ENCODE results near the gene ASB12.
"Not testable (repeated sequence)": the region's sequence is repeated elsewhere in the genome, so short reads cannot be mapped to it uniquely, and the experiment has no call there.

Gene ASB12, protein sequence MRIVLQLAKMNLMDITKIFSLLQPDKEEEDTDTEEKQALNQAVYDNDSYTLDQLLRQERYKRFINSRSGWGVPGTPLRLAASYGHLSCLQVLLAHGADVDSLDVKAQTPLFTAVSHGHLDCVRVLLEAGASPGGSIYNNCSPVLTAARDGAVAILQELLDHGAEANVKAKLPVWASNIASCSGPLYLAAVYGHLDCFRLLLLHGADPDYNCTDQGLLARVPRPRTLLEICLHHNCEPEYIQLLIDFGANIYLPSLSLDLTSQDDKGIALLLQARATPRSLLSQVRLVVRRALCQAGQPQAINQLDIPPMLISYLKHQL

DNA sequence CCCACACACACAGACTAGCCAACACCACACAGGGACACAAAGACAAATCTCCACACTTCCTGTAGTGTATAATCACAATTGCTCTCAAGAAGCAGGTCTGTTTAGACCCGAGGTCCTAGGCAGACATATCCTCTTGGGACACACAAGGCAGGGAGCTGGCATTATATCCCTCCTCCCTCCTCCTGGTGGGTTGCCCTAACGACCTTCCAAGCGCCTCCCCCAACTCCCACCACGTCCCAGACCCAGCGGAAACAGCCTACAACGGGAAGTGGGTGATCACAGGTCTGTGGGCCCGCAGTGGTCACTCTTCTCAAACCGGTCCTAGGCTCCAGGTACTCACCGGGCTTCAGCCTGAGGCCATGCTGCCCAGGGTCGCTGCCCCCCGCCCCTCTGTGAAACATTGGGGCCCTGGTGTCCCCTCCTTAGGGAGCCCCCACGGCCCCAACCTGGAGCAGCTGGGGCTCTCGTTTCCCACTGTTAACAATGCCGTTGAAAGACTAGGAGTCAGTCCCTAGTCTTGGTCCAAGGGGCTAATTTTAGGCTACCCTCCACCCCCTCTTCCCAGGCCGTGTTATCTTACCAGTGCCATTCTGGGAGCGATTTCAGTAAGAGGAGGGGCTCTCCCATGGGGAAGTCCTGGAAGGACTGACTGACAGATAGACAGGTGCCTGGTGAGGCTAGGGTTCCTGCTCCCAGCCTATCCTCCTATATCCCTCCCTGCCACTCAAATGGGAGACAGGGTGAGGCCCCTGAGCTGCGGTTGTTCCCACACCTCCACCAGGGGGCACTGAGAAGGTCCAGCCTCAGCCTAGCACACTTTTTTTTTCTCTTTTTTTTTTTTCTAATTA is at the start of gene ASB12:
Gene ASB12, minus strand, starts transcription at position 485 of the 848 bp plus-strand sequence. CDS start 4,957 bp downstream, outside the sequence.
- in situ Hi-C loops (cut with MboI; ENCODE audit: low pct_unique_long_range_greater_than_20kb, low sequenced_read_pairs, unreplicated experiment), result no loop called here
- no peak for DNase-seq (ENCODE audit: low spot score)
- TF ChIP-seq, protein P1, sequence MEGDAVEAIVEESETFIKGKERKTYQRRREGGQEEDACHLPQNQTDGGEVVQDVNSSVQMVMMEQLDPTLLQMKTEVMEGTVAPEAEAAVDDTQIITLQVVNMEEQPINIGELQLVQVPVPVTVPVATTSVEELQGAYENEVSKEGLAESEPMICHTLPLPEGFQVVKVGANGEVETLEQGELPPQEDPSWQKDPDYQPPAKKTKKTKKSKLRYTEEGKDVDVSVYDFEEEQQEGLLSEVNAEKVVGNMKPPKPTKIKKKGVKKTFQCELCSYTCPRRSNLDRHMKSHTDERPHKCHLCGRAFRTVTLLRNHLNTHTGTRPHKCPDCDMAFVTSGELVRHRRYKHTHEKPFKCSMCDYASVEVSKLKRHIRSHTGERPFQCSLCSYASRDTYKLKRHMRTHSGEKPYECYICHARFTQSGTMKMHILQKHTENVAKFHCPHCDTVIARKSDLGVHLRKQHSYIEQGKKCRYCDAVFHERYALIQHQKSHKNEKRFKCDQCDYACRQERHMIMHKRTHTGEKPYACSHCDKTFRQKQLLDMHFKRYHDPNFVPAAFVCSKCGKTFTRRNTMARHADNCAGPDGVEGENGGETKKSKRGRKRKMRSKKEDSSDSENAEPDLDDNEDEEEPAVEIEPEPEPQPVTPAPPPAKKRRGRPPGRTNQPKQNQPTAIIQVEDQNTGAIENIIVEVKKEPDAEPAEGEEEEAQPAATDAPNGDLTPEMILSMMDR (IDR thresholded peaks at IDR 0.05; ENCODE audit: extremely low read depth, insufficient read depth, missing control alignments), result no peak

DNA sequence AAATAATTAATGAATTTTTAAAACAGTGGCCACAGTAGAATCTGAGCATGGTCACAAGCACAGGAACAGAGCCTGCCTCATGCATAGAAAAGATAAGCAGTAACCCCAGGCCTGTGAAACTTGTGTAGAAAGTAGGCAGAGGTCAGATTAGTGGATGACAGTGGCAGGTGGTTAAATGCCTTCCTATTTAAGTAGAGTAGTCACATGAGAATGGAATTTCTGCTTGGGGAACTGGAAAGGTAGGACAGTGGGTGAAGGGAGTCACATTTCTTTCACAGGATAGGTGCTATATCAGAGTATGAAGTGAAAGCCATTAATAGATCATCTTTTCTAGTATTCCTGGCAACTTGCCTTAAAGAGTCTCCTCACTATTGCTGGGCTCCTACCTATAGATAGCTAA is 34.9 kb upstream of the ASB12 start:
- no peak for DNase-seq (ENCODE audit: low spot score)
- in situ Hi-C loops (cut with MboI; ENCODE audit: low pct_unique_long_range_greater_than_20kb, low sequenced_read_pairs, unreplicated experiment), result no loop called here
- TF ChIP-seq, protein P1 (IDR thresholded peaks at IDR 0.05; ENCODE audit: extremely low read depth, insufficient read depth, missing control alignments), result no peak

DNA sequence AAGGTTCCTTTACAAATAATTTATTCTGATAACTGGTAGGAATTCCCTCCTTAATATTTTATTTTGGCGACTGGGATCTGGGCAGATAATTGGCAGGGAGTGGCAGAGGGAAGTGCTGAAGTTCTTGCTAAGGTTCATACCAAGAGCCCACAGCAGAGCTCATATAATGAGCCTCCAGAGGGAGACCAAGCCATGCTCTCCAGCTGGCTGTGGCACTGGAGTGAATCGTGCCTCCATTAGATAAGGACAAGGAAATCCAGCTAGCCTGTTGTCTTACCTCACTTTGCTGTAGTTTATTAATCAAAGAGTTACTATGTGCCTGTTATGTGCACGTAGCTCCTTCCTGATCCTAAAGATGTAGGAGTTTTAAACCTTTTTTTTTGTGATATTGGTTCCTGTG is 1.3 kb downstream of the ASB12 start:
- no peak for DNase-seq (ENCODE audit: low spot score)
- in situ Hi-C loops (cut with MboI; ENCODE audit: low pct_unique_long_range_greater_than_20kb, low sequenced_read_pairs, unreplicated experiment), result no loop called here
- TF ChIP-seq, protein P1 (IDR thresholded peaks at IDR 0.05; ENCODE audit: extremely low read depth, insufficient read depth, missing control alignments), result no peak

DNA sequence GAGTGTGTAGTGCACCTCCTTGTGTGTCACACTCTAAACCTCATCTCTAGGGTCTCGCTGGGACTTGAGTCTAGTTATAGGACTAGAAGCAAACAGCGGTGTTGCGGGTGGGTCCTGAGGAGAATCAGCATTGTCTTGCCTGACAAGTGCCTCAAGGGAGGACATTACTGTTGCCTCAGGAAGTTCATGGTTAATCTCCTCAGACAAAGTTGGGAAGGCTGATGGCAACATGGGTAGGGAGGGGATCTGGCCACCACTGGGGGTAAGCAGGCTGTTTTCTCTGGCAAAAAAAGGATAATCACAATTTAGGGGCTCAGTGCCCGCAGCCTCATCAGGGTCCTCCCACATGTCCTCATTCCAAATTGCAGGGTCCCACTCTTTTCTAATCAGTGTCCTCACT is 12.4 kb downstream of the ASB12 start:
- TF ChIP-seq, protein P1 (IDR thresholded peaks at IDR 0.05; ENCODE audit: extremely low read depth, insufficient read depth, missing control alignments), result no peak
- in situ Hi-C loops (cut with MboI; ENCODE audit: low pct_unique_long_range_greater_than_20kb, low sequenced_read_pairs, unreplicated experiment), result loop anchor here (25.0 kb wide), 1 partner anchor 106 kb away; no protein-coding TSS in a partner anchor
- no peak for DNase-seq (ENCODE audit: low spot score)

DNA sequence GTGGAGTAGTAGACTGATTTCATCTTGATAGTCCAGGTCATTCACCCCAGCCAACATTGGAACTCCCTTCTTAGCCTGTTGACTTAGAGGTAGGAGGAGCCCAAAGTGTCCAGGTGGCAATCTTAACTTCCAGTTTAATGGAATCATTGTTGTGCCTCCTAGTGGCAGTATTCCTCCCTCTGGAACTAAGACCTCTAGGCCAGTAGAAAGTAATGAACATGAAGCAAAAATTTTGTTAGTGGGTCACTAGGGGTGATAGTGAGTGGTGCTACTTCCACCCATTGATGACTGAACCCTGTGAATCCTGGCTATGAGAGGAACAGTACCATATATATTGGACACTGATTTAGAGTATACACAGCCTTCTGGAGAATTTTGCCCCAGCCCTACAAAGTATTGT is 16.4 kb downstream of the ASB12 start:
- DNase-seq (ENCODE audit: low spot score), result not testable (repeated sequence)
- in situ Hi-C loops (cut with MboI; ENCODE audit: low pct_unique_long_range_greater_than_20kb, low sequenced_read_pairs, unreplicated experiment), result loop anchor here (25.0 kb wide), 1 partner anchor 102 kb away; no protein-coding TSS in a partner anchor

DNA sequence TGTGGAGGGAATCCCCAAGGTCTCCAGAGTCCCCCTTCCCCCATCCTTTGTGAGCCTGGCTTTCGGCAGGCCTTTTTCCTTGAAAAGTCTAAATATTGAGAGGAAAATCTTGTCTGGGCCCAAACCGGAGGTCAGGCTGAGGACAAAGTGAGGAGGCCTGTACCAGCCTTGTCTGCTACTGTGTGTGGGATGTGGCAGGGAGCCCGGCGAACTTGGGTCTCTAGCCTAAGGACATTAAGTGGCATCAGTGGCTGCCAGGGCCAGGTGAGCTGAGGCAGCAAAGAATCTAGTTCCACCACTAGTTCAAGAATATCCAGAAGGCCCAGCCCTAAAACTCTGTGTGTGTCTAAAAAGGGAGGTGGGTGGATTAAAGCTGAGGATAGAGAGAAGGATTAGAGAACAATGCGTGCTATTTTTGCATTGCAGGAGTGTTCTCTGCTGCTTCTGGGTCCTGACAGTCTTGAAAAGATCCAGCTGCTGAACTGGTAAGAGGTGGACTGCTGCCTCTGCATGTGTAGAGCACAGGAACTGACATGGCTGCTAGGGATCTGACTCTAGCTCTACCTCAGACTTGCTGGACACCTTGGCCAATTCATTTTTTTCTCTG is 23.7 kb downstream of the ASB12 start:
- in situ Hi-C loops (cut with MboI; ENCODE audit: low pct_unique_long_range_greater_than_20kb, low sequenced_read_pairs, unreplicated experiment), result loop anchor here (25.0 kb wide), 1 partner anchor 94 kb away; no protein-coding TSS in a partner anchor
- TF ChIP-seq, protein P1 (IDR thresholded peaks at IDR 0.05; ENCODE audit: extremely low read depth, insufficient read depth, missing control alignments), result no peak
- DNase-seq (ENCODE audit: low spot score), result no peak
